DMS153 treated with DMSO at 0.1 percent for 48 hours (cell line): Measurements from ENCODE around the gene DCLK1.

ENCODE experiments used
- DNase-seq: peaks from one replicate; lab custom pipeline; 2025; ENCODE audit not compliant: unreplicated experiment; lab: John Stamatoyannopoulos, UW

Gene DCLK1

DNA sequence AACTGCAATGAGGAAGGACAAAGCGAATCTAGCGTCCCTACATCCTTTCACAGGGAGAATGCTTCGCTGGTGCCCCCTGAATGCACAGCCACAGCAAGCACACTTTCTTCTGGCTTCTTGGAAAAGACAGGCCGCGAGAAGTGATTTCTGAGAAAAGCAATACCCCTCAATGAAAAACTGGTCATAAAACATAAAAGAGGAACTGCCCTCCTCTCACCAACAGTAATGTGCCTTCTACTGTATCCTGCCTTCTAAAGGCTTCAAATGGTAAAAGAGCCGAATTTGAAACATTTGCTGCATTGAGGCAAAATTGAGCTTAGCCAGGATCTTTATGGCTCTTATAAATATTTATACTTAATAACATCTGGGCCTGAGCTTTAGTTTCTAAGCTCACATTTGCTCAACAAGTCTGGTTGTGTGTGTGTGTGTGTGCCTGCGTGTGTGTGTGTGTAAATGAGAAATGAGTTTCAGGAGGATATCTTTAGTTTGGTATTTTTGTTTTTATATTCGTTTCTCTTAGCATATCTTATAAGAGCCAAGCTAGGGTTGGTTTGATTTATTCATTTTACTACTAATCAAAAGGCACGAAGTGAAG is 408.6 kb downstream of the DCLK1 start:
- DNase-seq = no peak

DNA sequence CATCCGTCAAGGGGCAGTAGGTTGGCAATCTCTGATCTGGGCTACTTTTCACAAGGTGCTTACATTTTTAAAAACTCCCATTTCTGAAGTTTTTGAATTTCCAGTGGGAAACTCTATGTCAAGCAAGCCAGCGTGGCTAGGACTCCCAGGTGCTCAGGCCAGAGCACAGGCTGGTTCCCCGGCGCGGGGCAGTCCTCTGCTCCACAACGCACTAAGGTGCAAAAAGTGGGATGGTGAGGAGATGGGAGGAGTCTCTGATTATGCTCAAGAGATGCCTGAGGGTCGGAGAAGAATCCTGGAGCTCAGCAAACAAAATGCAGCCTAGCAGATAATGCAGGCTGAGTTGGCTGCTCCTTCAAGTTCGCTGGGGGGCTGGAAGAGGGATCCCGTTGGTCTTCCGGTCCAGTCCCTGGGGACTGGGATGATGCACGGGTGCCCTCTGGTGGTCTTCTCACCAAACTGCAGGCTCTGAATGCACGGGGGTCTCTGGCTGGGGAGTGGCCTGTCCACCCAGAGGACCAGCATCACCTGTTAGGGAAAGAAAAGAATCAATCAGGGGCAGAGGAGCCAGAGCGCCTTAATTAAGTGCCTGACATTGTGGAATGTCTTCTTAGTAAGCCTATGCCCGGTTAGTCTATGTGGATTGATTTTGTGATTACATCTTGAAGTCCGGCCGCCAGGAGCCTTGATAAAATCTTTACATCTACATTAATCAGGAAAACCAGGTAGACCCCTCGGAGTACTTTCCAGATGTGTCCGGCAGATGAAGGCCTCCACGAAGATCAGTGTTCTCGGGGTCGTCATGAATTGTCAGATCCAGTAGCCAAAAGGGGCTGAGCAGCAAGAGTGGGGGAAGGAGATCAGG is 410.3 kb downstream of the DCLK1 start:
- peak; percentile 15 for DNase-seq

DNA sequence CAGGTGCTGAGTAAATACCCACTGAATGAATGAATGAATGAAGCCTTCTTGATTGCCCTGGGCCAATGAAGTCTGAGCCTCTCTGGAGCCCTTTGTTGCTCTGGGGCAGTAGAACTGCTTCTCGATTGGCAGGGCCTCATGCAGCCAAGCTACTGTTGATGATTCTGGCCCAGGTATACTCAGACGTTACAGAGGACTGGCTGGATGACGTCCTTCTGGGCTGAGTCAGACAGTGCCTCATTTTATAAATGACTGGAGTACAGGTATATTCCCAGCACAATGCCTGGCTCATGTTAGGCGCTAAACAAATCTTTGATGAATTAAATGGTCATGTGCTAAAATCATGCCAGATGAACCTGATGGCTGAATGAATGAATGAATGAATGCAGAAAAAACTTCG is 410.9 kb downstream of the DCLK1 start:
- DNase-seq = no peak
